ENCODE results near the gene NDOR1. TPM values are rescaled to one million over a fixed set of nuclear protein-coding genes. Genes with fewer than 3 reads are reported as not detected.

Gene NDOR1
- polyA plus RNA-seq, 1 experiment: 7.1 TPM

- Histone ChIP-seq H3K36me3 (ENCODE audit: control insufficient read depth, insufficient read depth, low read length) (no peaks in the 10 kb centered on the region), H3K4me3 (ENCODE audit: low read depth, low read length) (no peak overlapping the region), H3K27me3 (ENCODE audit: control insufficient read depth, insufficient read depth, low read length) (peaks cover 32% of the 10 kb centered on the region)
- POLR2A ChIA-PET: no interaction called here
- CTCF ChIA-PET: no interaction called here
- DNase-seq (ENCODE audit: low read depth): no peak
- TF ChIP-seq, protein P1, sequence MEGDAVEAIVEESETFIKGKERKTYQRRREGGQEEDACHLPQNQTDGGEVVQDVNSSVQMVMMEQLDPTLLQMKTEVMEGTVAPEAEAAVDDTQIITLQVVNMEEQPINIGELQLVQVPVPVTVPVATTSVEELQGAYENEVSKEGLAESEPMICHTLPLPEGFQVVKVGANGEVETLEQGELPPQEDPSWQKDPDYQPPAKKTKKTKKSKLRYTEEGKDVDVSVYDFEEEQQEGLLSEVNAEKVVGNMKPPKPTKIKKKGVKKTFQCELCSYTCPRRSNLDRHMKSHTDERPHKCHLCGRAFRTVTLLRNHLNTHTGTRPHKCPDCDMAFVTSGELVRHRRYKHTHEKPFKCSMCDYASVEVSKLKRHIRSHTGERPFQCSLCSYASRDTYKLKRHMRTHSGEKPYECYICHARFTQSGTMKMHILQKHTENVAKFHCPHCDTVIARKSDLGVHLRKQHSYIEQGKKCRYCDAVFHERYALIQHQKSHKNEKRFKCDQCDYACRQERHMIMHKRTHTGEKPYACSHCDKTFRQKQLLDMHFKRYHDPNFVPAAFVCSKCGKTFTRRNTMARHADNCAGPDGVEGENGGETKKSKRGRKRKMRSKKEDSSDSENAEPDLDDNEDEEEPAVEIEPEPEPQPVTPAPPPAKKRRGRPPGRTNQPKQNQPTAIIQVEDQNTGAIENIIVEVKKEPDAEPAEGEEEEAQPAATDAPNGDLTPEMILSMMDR (IDR thresholded peaks at IDR 0.05; ENCODE audit: insufficient read depth, low read depth, low read length): no peak
Measured at GRCh38 chr9:137165250-137165836, 40.2 kb upstream of the NDOR1 start.

DNA sequence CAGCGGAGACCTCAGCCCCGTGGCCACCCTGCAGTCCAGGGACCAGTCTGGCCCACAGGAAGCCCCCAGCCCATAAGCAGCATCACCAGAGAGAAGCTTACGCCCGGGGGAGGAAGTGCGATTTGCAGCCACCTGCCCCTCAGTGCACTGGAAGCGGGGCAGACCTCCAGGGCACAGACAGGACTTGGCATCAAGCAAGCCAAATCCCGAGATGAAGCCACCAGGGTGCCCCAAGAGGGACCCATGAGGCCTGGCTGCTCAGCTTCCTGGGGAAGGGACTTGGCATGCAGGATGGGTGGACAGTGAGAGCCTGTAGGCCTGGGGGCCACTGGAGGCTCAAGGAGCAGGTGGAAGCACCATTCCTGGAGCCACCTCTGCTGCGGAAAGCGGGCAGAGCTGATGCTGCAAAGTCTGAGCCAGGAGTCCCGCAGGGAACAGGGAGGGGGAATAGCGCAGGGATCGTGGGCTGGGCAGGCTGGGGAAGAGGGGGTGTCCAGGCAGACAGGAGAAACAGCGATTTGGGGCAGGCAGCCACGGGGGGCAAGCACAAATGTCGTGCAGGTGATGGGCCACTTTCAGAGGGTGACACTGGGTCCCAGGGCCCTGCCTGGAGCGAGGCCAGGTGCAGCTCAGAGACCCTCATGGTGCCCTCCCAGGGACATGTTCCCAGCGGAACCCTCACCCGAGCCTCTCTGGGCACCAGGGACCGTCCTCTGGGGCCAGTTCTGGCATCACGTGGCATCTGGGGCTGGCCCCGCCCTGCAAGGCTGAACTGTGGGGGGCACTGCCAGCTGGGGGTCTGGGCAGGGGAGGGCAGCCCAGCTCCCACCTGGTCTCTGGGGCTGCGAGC, 38.9 kb upstream of the NDOR1 start:
- no peak overlapping the region for H3K4me3 ChIP-seq (ENCODE audit: low read depth, low read length)
- no peaks in the 10 kb centered on the region for H3K36me3 ChIP-seq (ENCODE audit: control insufficient read depth, insufficient read depth, low read length)
- ChIA-PET CTCF (interaction anchor here (0.6 kb wide), 1 partner anchor 70 kb away, joined by 3 read pairs; no protein-coding TSS in a partner anchor), POLR2A (interaction anchor here (0.6 kb wide), 1 partner anchor 10 kb away, joined by 4 read pairs; no protein-coding TSS in a partner anchor)
- H3K27me3 ChIP-seq (ENCODE audit: control insufficient read depth, insufficient read depth, low read length): peaks cover 35% of the 10 kb centered on the region
- DNase-seq (ENCODE audit: low read depth): no peak
- TF ChIP-seq, protein P1 (IDR thresholded peaks at IDR 0.05; ENCODE audit: insufficient read depth, low read depth, low read length): no peak

DNA sequence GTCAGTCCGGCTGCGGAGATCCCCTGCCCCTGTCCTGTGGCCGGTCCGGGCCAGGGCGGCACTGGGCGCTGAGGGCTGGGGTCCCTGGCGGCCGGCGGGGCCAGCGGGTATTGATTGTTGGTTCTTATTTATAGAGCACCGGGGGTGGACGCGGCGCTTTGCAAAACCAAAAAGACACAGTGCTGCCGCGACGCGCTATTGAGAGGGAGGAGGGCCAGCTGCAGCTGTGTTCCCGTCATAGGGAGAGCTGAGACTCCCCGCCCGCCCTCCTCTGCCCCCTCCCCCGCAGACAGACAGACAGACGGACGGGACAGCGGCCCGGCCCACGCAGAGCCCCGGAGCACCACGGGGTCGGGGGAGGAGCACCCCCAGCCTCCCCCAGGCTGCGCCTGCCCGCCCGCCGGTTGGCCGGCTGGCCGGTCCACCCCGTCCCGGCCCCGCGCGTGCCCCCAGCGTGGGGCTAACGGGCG, 38.2 kb upstream of the NDOR1 start:
- H3K4me3 ChIP-seq (ENCODE audit: low read depth, low read length): no peak overlapping the region
- TF ChIP-seq, protein P1 (IDR thresholded peaks at IDR 0.05; ENCODE audit: insufficient read depth, low read depth, low read length): no peak
- peaks cover 32% of the 10 kb centered on the region for H3K27me3 ChIP-seq (ENCODE audit: control insufficient read depth, insufficient read depth, low read length)
- ChIA-PET CTCF (interaction anchor here (1.1 kb wide), 1 partner anchor 9 kb away, joined by 4 read pairs; no protein-coding TSS in a partner anchor), POLR2A (interaction anchor here (0.6 kb wide), 1 partner anchor 9 kb away, joined by 4 read pairs; no protein-coding TSS in a partner anchor)
- no peak for DNase-seq (ENCODE audit: low read depth)
- no peaks in the 10 kb centered on the region for H3K36me3 ChIP-seq (ENCODE audit: control insufficient read depth, insufficient read depth, low read length)

DNA sequence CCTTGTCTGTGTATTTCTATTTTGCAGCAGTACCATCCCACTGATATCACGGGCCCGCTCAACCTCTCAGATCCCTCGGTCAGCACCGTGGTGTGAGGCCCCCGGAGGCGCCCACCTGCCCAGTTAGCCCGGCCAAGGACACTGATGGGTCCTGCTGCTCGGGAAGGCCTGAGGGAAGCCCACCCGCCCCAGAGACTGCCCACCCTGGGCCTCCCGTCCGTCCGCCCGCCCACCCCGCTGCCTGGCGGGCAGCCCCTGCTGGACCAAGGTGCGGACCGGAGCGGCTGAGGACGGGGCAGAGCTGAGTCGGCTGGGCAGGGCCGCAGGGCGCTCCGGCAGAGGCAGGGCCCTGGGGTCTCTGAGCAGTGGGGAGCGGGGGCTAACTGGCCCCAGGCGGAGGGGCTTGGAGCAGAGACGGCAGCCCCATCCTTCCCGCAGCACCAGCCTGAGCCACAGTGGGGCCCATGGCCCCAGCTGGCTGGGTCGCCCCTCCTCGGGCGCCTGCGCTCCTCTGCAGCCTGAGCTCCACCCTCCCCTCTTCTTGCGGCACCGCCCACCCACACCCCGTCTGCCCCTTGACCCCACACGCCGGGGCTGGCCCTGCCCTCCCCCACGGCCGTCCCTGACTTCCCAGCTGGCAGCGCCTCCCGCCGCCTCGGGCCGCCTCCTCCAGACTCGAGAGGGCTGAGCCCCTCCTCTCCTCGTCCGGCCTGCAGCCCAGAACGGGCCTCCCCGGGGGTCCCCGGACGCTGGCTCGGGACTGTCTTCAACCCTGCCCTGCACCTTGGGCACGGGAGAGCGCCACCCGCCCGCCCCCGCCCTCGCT, 37.5 kb upstream of the NDOR1 start:
- TF ChIP-seq, protein P1 (IDR thresholded peaks at IDR 0.05; ENCODE audit: insufficient read depth, low read depth, low read length): no peak
- H3K36me3 ChIP-seq (ENCODE audit: control insufficient read depth, insufficient read depth, low read length): no peaks in the 10 kb centered on the region
- DNase-seq (ENCODE audit: low read depth): no peak
- H3K4me3 ChIP-seq (ENCODE audit: low read depth, low read length): no peak overlapping the region
- ChIA-PET POLR2A (interaction anchor here (0.6 kb wide), 1 partner anchor 156 kb away, joined by 3 read pairs; no protein-coding TSS in a partner anchor), CTCF (interaction anchor here (1.1 kb wide), 1 partner anchor 9 kb away, joined by 4 read pairs; no protein-coding TSS in a partner anchor)
- peaks cover 29% of the 10 kb centered on the region for H3K27me3 ChIP-seq (ENCODE audit: control insufficient read depth, insufficient read depth, low read length)
